ENCODE data around the gene RAP1GAP2. TPM values are rescaled to one million over a fixed set of nuclear protein-coding genes. Genes with fewer than 3 reads are reported as not detected.

The RAP1GAP2 gene
- polyA plus RNA-seq, 3 donors = 1.5 to 48.4 (median 6.1) TPM

DNA sequence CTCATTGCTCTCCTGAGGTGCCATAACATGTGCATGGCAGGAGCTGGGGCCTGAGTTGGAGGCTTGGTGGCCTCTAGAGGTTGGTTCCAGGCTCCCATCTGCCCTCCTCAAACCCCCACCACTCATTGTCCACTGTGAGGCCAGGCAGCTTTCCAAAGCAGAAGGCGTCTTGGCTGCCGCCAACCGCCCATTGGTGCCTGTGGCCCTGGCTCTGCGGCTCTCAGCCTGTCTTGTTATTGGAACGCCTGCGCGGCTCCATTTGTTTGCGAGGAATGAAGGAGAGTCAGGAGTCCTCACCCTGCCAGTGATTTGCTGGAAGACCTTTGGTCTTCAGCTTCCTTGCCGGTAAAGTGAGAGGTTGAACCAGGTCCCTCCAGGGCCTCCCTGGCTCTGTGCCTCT is 223.5 kb downstream of the RAP1GAP2 start:
- no peak overlapping the region for H3K4me2 ChIP-seq (replicated peaks; ENCODE audit: extremely low read depth, low read length, poor library complexity, severe bottlenecking)
- no peak overlapping the region for H3K27ac ChIP-seq (ENCODE audit: low read depth in 1 of 2, low read length in 2 of 2)
- Mint-ChIP-seq H3K36me3 (peaks cover 87 to 99% of the 10 kb centered on the region in 2 donors), H3K27ac (peak overlapping the region in 3 of 7 donors; percentile 54 to 66 (median 56)), H3K4me3 (no peak overlapping the region), H3K9me3 (peaks cover 11 to 27% (median 19%) of the 10 kb centered on the region in 7 donors), H3K27me3 (ENCODE audit: low read depth in 3 of 3) (no peaks in the 10 kb centered on the region), H3K4me1 (no peaks in the 10 kb centered on the region)
- no peak overlapping the region for H3K9ac ChIP-seq (ENCODE audit: insufficient read depth, low read length, poor library complexity, severe bottlenecking)
- H3K36me3 ChIP-seq (replicated peaks in 1 of 2; ENCODE audit: control insufficient read depth in 1 of 2, insufficient read depth in 2 of 2, low read length in 2 of 2) = peaks cover 86 to 99% of the 10 kb centered on the region in 2 donors
- TF ChIP-seq CTCF (IDR thresholded peaks at IDR 0.05) = no peak
- peaks cover 4 to 26% of the 10 kb centered on the region in 2 donors for H3K9me3 ChIP-seq (replicated peaks in 1 of 2; ENCODE audit: control insufficient read depth in 1 of 2, insufficient read depth in 1 of 2, low read length in 2 of 2)
- H3K79me2 ChIP-seq (ENCODE audit: insufficient read depth, low read length) = peaks cover 3% of the 10 kb centered on the region
- WGBS (ENCODE audit: insufficient coverage) = 88% methylated on average over 8 of the region's 9 CpGs
- no peak overlapping the region for H3K4me3 ChIP-seq (replicated peaks in 1 of 3; ENCODE audit: low read depth in 2 of 3, low read length in 3 of 3)
- intact Hi-C loops (cut with micrococcal nuclease) = no loop called here
- no peak overlapping the region for H2AFZ ChIP-seq (ENCODE audit: insufficient read depth, low read depth, low read length, poor library complexity, severe bottlenecking)
- no peaks in the 10 kb centered on the region for H3K27me3 ChIP-seq (ENCODE audit: control insufficient read depth in 2 of 2, insufficient read depth in 2 of 2, low read length in 2 of 2)
- H3K4me1 ChIP-seq (ENCODE audit: control insufficient read depth in 1 of 2, insufficient read depth in 2 of 2, low read length in 2 of 2) = no peaks in the 10 kb centered on the region
- peaks cover 46% of the 10 kb centered on the region for H4K20me1 ChIP-seq (ENCODE audit: insufficient read depth, low read length)
- no peak for DNase-seq

- Mint-ChIP-seq H3K9me3 (peaks cover 11 to 27% (median 19%) of the 10 kb centered on the region in 7 donors), H3K27ac (peak overlapping the region in 2 of 7 donors; percentile 21 to 66), H3K4me3 (no peak overlapping the region), H3K4me1 (no peaks in the 10 kb centered on the region), H3K27me3 (ENCODE audit: low read depth in 3 of 3) (no peaks in the 10 kb centered on the region), H3K36me3 (peaks cover 88 to 99% of the 10 kb centered on the region in 2 donors)
- TF ChIP-seq CTCF (IDR thresholded peaks at IDR 0.05) = no peak
- peaks cover 46% of the 10 kb centered on the region for H4K20me1 ChIP-seq (ENCODE audit: insufficient read depth, low read length)
- H3K4me2 ChIP-seq (replicated peaks; ENCODE audit: extremely low read depth, low read length, poor library complexity, severe bottlenecking) = no peak overlapping the region
- H3K36me3 ChIP-seq (replicated peaks in 1 of 2; ENCODE audit: control insufficient read depth in 1 of 2, insufficient read depth in 2 of 2, low read length in 2 of 2) = peaks cover 86 to 99% of the 10 kb centered on the region in 2 donors
- H3K4me1 ChIP-seq (ENCODE audit: control insufficient read depth in 1 of 2, insufficient read depth in 2 of 2, low read length in 2 of 2) = no peaks in the 10 kb centered on the region
- intact Hi-C loops (cut with micrococcal nuclease) = no loop called here
- H3K4me3 ChIP-seq (replicated peaks in 1 of 3; ENCODE audit: low read depth in 2 of 3, low read length in 3 of 3) = no peak overlapping the region
- no peaks in the 10 kb centered on the region for H3K27me3 ChIP-seq (ENCODE audit: control insufficient read depth in 2 of 2, insufficient read depth in 2 of 2, low read length in 2 of 2)
- H3K9ac ChIP-seq (ENCODE audit: insufficient read depth, low read length, poor library complexity, severe bottlenecking) = no peak overlapping the region
- peaks cover 4 to 26% of the 10 kb centered on the region in 2 donors for H3K9me3 ChIP-seq (replicated peaks in 1 of 2; ENCODE audit: control insufficient read depth in 1 of 2, insufficient read depth in 1 of 2, low read length in 2 of 2)
- H3K27ac ChIP-seq (ENCODE audit: low read depth in 1 of 2, low read length in 2 of 2) = no peak overlapping the region
- peaks cover 3% of the 10 kb centered on the region for H3K79me2 ChIP-seq (ENCODE audit: insufficient read depth, low read length)
- no peak for DNase-seq
- no peak overlapping the region for H2AFZ ChIP-seq (ENCODE audit: insufficient read depth, low read depth, low read length, poor library complexity, severe bottlenecking)
- 98% methylated on average over 15 of the region's 16 CpGs for WGBS (ENCODE audit: insufficient coverage)
Measured at GRCh38 chr17:3020381-3020780, 224.1 kb downstream of the RAP1GAP2 start.

Data from CD14-positive monocyte (primary cell).